Panc1 (cell line): Measurements from ENCODE around the gene LRRC74A. TPM values are rescaled to one million over a fixed set of nuclear protein-coding genes. Genes with fewer than 3 reads are reported as not detected.

Experiments
- ATAC-seq: fragments of 200-7000 bp; cut with Tn5 transposase; 2 replicates; pipeline ENCODE4 v1.9.1; 2020; ENCODE audit warnings: mild to moderate bottlenecking, moderate library complexity
- BruUV-seq: library from RNA; stranded (reverse); fragments of 400-500 nt; replicated peaks from 2 replicates; lab custom pipeline; 2021; lab: Mats Ljungman, UMichigan
- CTCF ChIA-PET: fragments of 300-600 bp; sonication (Branson Sonifier 250); formaldehyde crosslinking; loops from one replicate; lab custom pipeline; 2022; ENCODE audit warnings: antibody characterized with exemption; lab: Charles Lee
- POLR2A ChIA-PET: fragments of 300-600 bp; sonication (Branson Sonifier 250); formaldehyde crosslinking; loops from one replicate; lab custom pipeline; 2022; ENCODE audit warnings: antibody characterized with exemption; lab: Charles Lee
- DNase-seq: peaks from one replicate; pipeline ENCODE4 v3.0.0-alpha.2; 2010; ENCODE audit warnings: low read depth, low spot score
- H3K27ac ChIP-seq: 2 replicates; pipeline ENCODE4 v1.5.1; 2011; ENCODE audit warnings: mild to moderate bottlenecking, low read length, inconsistent platforms
- H3K27me3 ChIP-seq: fragments of 200-500 bp; sonication (Bioruptor generic); 2 replicates; pipeline ENCODE4 v1.6.0; 2014; ENCODE audit warnings: low read length, inconsistent platforms; ENCODE audit not compliant: control insufficient read depth, insufficient read depth
- H3K36me3 ChIP-seq: fragments of 200-500 bp; sonication (Bioruptor generic); 2 replicates; pipeline ENCODE4 v1.5.1; 2014; ENCODE audit warnings: inconsistent platforms, mild to moderate bottlenecking, low read length, moderate library complexity; ENCODE audit not compliant: control insufficient read depth, insufficient read depth
- H3K4me1 ChIP-seq: 2 replicates; pipeline ENCODE4 v1.5.1; 2011; ENCODE audit warnings: inconsistent platforms, mild to moderate bottlenecking, low read length, moderate library complexity; ENCODE audit not compliant: control insufficient read depth, insufficient read depth
- H3K4me3 ChIP-seq, 2 experiments: 2 replicates each; pipeline ENCODE4 v1.5.1; 2011 to 2012; ENCODE audit warnings: low read depth in 2 of 2, low read length in 2 of 2, mild to moderate bottlenecking in 2 of 2, inconsistent platforms in 1 of 2, moderate library complexity in 1 of 2
- H3K9me3 ChIP-seq: fragments of 200-500 bp; sonication (Bioruptor generic); 2 replicates; pipeline ENCODE4 v1.5.1; 2014; ENCODE audit warnings: low read depth, mild to moderate bottlenecking, inconsistent platforms, low read length, moderate library complexity; ENCODE audit not compliant: control insufficient read depth, insufficient read depth
- POLR2AphosphoS5 ChIP-seq: IDR thresholded peaks from 2 replicates; pipeline ENCODE4 v1.6.1; 2012; ENCODE audit warnings: mild to moderate bottlenecking, low read depth, low read length, moderate library complexity
- SIN3A ChIP-seq: IDR thresholded peaks from 2 replicates; pipeline ENCODE4 v1.6.1; 2012; ENCODE audit warnings: low read depth, mild to moderate bottlenecking, low read length, moderate library complexity, borderline replicate concordance; ENCODE audit not compliant: insufficient read depth
- TCF7L2 ChIP-seq: IDR thresholded peaks from 2 replicates; pipeline ENCODE4 v1.6.1; 2011; ENCODE audit warnings: mild to moderate bottlenecking, low read depth, low read length, inconsistent platforms
- in situ Hi-C: cut with HindIII; loops from 2 replicates; pipeline ENCODE4 v1.10.0; 2016; ENCODE audit warnings: low sequenced_read_pairs, low pct_unique_long_range_greater_than_20kb
- intact Hi-C: fragments of 100-400 bp; cut with micrococcal nuclease; formaldehyde crosslinking; loops from one replicate; pipeline ENCODE4 v1.10.0; 2022; ENCODE audit not compliant: unreplicated experiment
- total RNA-seq: library from RNA; stranded (reverse); gene quantifications from one replicate; pipeline ENCODE4 v1.2.1, GENCODE V29; 2021; ENCODE audit not compliant: unreplicated experiment
- TF ChIP-seq, protein P1 (sequence below), 2 experiments: IDR thresholded peaks; 2 replicates each; pipeline ENCODE4 v1.6.1; 2011 to 2012; ENCODE audit warnings: low read depth in 2 of 2, control low read depth in 1 of 2, low read length in 1 of 2, mild to moderate bottlenecking in 1 of 2, moderate library complexity in 1 of 2; ENCODE audit not compliant: insufficient read depth in 1 of 2
- TF ChIP-seq, protein P2 (sequence below): fragments of 450-650 bp; IDR thresholded peaks from 2 replicates; pipeline ENCODE4 v1.5.1; 2017; ENCODE audit warnings: mild to moderate bottlenecking

LRRC74A gene
- total RNA-seq, 1 experiment from 2014 or later, result not detected

DNA sequence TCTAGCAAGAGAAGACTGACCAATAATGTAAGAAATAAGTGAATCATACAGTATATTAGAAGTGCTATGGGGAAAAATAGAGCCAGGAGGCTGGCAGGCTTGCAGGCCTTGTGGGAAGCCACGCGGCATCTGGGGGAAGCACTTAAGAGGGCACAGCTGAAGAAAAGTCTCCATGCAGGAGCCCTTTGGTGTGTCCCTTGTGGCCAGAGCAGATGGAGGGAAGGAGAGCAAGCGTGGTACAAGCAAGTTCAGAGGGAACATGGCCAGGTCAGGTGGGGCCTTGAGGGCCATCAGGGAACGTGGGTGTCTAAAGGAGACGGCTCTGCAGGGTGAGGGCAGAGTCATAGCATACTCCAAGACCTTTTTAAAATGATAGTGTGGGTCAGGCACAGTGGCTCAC lies 51.7 kb downstream of the LRRC74A start:
- ATAC-seq (no peak), DNase-seq (no peak)
- no peak overlapping the region for H3K4me3 ChIP-seq
- H3K27ac ChIP-seq, result no peak overlapping the region; the same call in 1 of the 2 replicates
- no peak for TF ChIP-seq SIN3A
- TF ChIP-seq POLR2AphosphoS5, result no peak
- TF ChIP-seq, protein P1, sequence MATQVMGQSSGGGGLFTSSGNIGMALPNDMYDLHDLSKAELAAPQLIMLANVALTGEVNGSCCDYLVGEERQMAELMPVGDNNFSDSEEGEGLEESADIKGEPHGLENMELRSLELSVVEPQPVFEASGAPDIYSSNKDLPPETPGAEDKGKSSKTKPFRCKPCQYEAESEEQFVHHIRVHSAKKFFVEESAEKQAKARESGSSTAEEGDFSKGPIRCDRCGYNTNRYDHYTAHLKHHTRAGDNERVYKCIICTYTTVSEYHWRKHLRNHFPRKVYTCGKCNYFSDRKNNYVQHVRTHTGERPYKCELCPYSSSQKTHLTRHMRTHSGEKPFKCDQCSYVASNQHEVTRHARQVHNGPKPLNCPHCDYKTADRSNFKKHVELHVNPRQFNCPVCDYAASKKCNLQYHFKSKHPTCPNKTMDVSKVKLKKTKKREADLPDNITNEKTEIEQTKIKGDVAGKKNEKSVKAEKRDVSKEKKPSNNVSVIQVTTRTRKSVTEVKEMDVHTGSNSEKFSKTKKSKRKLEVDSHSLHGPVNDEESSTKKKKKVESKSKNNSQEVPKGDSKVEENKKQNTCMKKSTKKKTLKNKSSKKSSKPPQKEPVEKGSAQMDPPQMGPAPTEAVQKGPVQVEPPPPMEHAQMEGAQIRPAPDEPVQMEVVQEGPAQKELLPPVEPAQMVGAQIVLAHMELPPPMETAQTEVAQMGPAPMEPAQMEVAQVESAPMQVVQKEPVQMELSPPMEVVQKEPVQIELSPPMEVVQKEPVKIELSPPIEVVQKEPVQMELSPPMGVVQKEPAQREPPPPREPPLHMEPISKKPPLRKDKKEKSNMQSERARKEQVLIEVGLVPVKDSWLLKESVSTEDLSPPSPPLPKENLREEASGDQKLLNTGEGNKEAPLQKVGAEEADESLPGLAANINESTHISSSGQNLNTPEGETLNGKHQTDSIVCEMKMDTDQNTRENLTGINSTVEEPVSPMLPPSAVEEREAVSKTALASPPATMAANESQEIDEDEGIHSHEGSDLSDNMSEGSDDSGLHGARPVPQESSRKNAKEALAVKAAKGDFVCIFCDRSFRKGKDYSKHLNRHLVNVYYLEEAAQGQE (IDR thresholded peaks at IDR 0.05; ENCODE audit: insufficient read depth in 1 of 2, low read depth in 2 of 2, low read length in 1 of 2), result no peak
- TF ChIP-seq, protein P2, sequence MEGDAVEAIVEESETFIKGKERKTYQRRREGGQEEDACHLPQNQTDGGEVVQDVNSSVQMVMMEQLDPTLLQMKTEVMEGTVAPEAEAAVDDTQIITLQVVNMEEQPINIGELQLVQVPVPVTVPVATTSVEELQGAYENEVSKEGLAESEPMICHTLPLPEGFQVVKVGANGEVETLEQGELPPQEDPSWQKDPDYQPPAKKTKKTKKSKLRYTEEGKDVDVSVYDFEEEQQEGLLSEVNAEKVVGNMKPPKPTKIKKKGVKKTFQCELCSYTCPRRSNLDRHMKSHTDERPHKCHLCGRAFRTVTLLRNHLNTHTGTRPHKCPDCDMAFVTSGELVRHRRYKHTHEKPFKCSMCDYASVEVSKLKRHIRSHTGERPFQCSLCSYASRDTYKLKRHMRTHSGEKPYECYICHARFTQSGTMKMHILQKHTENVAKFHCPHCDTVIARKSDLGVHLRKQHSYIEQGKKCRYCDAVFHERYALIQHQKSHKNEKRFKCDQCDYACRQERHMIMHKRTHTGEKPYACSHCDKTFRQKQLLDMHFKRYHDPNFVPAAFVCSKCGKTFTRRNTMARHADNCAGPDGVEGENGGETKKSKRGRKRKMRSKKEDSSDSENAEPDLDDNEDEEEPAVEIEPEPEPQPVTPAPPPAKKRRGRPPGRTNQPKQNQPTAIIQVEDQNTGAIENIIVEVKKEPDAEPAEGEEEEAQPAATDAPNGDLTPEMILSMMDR, result no peak
- no peak for TF ChIP-seq TCF7L2
- intact Hi-C loops (loop anchor here (5.0 kb wide), 1 partner anchor 34 kb away; no protein-coding TSS in a partner anchor), in situ Hi-C loops (no loop called here)
- H3K27me3 ChIP-seq, result no peaks in the 10 kb centered on the region
- CTCF ChIA-PET, result interaction anchor here (0.7 kb wide), 1 partner anchor 150 kb away, joined by 15 read pairs; no protein-coding TSS in a partner anchor
- POLR2A ChIA-PET, result no interaction called here
- H3K4me1 ChIP-seq, result no peaks in the 10 kb centered on the region
- BruUV-seq, result no TSS peak
- no peaks in the 10 kb centered on the region for H3K9me3 ChIP-seq
- H3K36me3 ChIP-seq, result no peaks in the 10 kb centered on the region

DNA sequence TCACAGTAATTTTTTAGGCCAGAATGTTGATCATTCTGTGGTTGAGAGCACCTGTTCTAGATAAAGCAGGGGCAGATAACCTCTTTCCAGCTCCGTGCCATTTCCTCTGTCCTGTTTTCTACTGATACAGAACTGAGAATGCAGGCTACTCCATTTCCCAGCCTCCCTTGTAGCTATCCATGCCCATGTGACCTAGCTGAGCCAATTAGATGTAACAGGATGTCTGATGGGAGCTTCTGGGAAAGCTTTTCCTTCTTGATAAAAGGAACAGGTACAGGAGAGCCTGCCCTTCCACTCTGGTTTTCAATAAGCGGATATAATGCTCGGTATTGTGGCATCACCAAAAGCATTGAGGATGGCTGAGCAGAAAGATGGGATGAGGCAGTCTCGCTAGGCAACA lies 54.2 kb downstream of the LRRC74A start:
- Histone ChIP-seq H3K4me3 (no peak overlapping the region), H3K36me3 (no peaks in the 10 kb centered on the region), H3K9me3 (no peaks in the 10 kb centered on the region), H3K4me1 (no peaks in the 10 kb centered on the region), H3K27me3 (no peaks in the 10 kb centered on the region), H3K27ac (no peak overlapping the region)
- DNase-seq (no peak), ATAC-seq (no peak)
- POLR2A ChIA-PET, result no interaction called here
- CTCF ChIA-PET, result interaction anchor here (0.7 kb wide), 1 partner anchor 33 kb away, joined by 4 read pairs; no protein-coding TSS in a partner anchor
- in situ Hi-C loops, result no loop called here
- BruUV-seq, result no TSS peak
- intact Hi-C loops, result no loop called here
- TF ChIP-seq TCF7L2, result no peak
- TF ChIP-seq POLR2AphosphoS5, result no peak
- TF ChIP-seq, protein P1 (IDR thresholded peaks at IDR 0.05; ENCODE audit: insufficient read depth in 1 of 2, low read depth in 2 of 2, low read length in 1 of 2), result no peak
- no peak for TF ChIP-seq SIN3A
